Psoas muscle (tissue), 8 donors: ENCODE measurements around the gene MTCH1. TPM values are rescaled to one million over a fixed set of nuclear protein-coding genes. Genes with fewer than 3 reads are reported as not detected.
A peak's percentile ranks its signal among the peaks of the same experiment; 100 is the strongest.

Experiments used
- ATAC-seq, 4 donors: fragments of 200-7000 bp; cut with Tn5 transposase; one replicate each; pipeline ENCODE4 v1.9.1; 2020; ENCODE audit warnings: moderate library complexity in 3 of 4, mild to moderate bottlenecking in 2 of 4
- DNase-seq, 2 donors: peaks; one replicate each; pipeline ENCODE4 v3.0.0-alpha.2; 2020
- H3K27ac ChIP-seq: fragments of 200-600 bp; one replicate; pipeline ENCODE4 v1.8.0; 2022
- H3K27me3 ChIP-seq, 3 donors: fragments of 200-600 bp in 1 of 3; one replicate each; pipeline versions ENCODE4 v1.6.1 to v1.8.0; 2013 to 2022; ENCODE audit warnings: low read length in 2 of 3, mild to moderate bottlenecking in 2 of 3, moderate library complexity in 1 of 3; ENCODE audit not compliant: insufficient read depth in 3 of 3
- H3K36me3 ChIP-seq, 2 donors: fragments of 200-600 bp in 1 of 2; one replicate each; pipeline versions ENCODE4 v1.6.1 to v1.8.0; 2013 to 2022; ENCODE audit warnings: low read depth in 1 of 2, mild to moderate bottlenecking in 1 of 2, moderate library complexity in 1 of 2; ENCODE audit not compliant: insufficient read depth in 1 of 2
- H3K4me1 ChIP-seq: fragments of 200-600 bp; one replicate; pipeline ENCODE4 v1.8.0; 2022
- H3K4me3 ChIP-seq: fragments of 200-600 bp; one replicate; pipeline ENCODE4 v1.8.0; 2022; ENCODE audit warnings: mild to moderate bottlenecking
- H3K9me3 ChIP-seq: fragments of 200-600 bp; one replicate; pipeline ENCODE4 v1.8.0; 2022
- WGBS, 3 donors: extraction: QIAGEN DNeasy Blood & Tissue Kit; methylation state at CpG; one replicate each; pipeline versions ENCODE4 v1.1.6 to v1.1.7; 2013; 5-methylcytosine and 5-hydroxymethylcytosine counted together
- intact Hi-C, 2 donors: fragments of 100-400 bp; cut with DNase I; formaldehyde crosslinking; loops; one replicate each; pipeline versions ENCODE4 v1.11.0 to v1.14.2; 2022
- polyA plus RNA-seq, 3 donors: library from polyadenylated mRNA; stranded (reverse); fragments of 200-250 nt; gene quantifications; one replicate each; pipeline ENCODE4 v1.2.3, GENCODE V29; 2013
- total RNA-seq, 4 donors: library from RNA; stranded (reverse); fragmentation: NEBNext Ultra II Directional in 2 of 4; extraction: Animal tissue kit (Norgen Biotek cat#: 25700) in 2 of 4; gene quantifications; one replicate each; pipeline versions ENCODE4 v1.2.1 to v1.2.4, GENCODE V29; 2021 to 2023
- TF ChIP-seq, protein P1 (sequence below): fragments of 200-600 bp; IDR thresholded peaks from one replicate; pipeline ENCODE4 v1.8.0; 2022; ENCODE audit warnings: antibody characterized with exemption
- donor health status: healthy with polysubstance abuse.
- donor health status: DM: no; HTN: no; CAD: no; lungs with moderate emphysema.
- donor health status: Bipolar disorder and iron deficiency.
- donor health status: healthy.
- donor health status: DM: yes; HTN: yes; CAD: no.
- donor health status: DM: no; HTN: no; CAD: no.
- donor health status: DM: no; HTN: no; CAD: no.
- donor health status: DM: yes; HTN: yes; CAD: no.

MTCH1 gene
- total and polyA plus RNA-seq, 7 donors = 74.6 to 230 (median 89.2) TPM

DNA sequence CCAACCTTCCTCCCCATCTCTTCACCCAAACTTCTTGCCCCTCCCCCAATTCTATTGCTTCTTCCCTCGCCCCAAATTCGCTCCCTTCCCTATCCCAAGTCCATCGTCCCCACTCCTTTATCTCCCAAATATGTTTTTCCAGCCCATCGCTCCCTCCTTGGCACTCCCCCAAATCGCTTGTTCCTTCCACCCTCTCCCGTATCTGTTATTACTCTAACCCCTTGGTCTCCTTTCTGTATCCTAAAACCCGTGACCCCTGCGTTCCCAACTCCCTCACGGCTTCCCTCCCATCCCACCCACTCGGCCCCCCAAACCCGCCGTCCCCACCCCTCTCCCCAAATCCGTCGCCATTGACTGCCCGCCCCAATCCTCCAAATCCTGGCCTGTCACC, 584 bp downstream of the MTCH1 start:
- no peaks in the 10 kb centered on the region for H3K36me3 ChIP-seq
- peak overlapping the region; percentile 94 for H3K27ac ChIP-seq
- no peaks in the 10 kb centered on the region for H3K27me3 ChIP-seq
- TF ChIP-seq, protein P1, sequence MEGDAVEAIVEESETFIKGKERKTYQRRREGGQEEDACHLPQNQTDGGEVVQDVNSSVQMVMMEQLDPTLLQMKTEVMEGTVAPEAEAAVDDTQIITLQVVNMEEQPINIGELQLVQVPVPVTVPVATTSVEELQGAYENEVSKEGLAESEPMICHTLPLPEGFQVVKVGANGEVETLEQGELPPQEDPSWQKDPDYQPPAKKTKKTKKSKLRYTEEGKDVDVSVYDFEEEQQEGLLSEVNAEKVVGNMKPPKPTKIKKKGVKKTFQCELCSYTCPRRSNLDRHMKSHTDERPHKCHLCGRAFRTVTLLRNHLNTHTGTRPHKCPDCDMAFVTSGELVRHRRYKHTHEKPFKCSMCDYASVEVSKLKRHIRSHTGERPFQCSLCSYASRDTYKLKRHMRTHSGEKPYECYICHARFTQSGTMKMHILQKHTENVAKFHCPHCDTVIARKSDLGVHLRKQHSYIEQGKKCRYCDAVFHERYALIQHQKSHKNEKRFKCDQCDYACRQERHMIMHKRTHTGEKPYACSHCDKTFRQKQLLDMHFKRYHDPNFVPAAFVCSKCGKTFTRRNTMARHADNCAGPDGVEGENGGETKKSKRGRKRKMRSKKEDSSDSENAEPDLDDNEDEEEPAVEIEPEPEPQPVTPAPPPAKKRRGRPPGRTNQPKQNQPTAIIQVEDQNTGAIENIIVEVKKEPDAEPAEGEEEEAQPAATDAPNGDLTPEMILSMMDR = no peak
- WGBS, 3 donors = 0 to 1% (median 0%) methylated on average over 15 of the region's 15 CpGs
- intact Hi-C loops = loop anchor here in 1 of 2 donors (10.0 kb wide), 1 partner anchor 221 kb away; no protein-coding TSS in a partner anchor
- DNase-seq (no peak), ATAC-seq (no peak)
- H3K9me3 ChIP-seq = no peaks in the 10 kb centered on the region
- peaks cover 41% of the 10 kb centered on the region for H3K4me1 ChIP-seq
- H3K4me3 ChIP-seq = peak overlapping the region; percentile 98

DNA sequence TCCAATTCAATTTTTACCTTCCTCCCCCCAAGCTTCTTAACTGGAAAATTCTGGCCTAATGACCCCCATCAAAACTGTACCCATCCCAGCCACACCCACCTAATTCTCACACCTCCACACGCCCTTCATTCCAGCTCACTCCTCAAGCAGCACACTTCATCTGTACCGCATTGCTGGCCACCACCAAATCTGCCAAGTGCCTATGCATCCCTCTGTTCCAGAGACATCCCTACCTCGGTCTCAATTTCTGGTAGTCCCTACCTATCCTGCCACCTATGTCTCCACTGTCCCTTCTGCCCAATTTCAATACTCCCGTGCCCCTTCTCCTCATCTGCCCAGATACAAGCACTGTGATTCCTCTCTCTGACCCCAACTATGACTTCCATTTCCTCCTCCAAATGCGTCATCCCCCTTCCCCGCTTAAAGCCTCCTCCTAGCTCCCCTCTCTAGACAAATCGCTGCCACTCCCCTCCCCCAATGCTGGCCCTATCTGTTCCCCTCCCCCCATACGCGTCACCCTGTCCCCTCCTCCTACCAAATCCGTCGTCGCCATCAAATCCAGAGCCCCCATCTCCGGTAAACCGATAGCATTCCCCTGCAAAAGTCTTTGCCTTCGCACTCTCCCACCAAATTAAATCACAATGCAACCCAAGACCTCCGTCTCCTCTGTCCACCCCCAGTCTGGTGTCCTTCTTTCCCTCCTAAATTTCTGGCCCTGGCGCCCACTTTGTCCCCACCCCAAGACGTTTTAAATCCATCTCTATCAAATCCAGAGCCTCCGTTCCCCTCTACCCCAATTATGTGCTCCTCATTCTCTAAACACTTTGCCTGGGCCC, 1.2 kb downstream of the MTCH1 start:
- Histone ChIP-seq H3K27me3 (no peaks in the 10 kb centered on the region), H3K27ac (peak overlapping the region; percentile 50), H3K4me1 (peaks cover 47% of the 10 kb centered on the region), H3K36me3 (no peaks in the 10 kb centered on the region), H3K4me3 (peak overlapping the region; percentile 98), H3K9me3 (no peaks in the 10 kb centered on the region)
- intact Hi-C loops = loop anchor here in 1 of 2 donors (5.0 to 10.0 kb wide), 2 partner anchors 57 to 220 kb away; no protein-coding TSS in a partner anchor
- DNase-seq (peak; percentile 57 to 69), ATAC-seq (no peak)
- WGBS, 3 donors = 7 to 10% (median 9%) methylated on average over 19 of the region's 19 CpGs
- TF ChIP-seq, protein P1 = no peak

DNA sequence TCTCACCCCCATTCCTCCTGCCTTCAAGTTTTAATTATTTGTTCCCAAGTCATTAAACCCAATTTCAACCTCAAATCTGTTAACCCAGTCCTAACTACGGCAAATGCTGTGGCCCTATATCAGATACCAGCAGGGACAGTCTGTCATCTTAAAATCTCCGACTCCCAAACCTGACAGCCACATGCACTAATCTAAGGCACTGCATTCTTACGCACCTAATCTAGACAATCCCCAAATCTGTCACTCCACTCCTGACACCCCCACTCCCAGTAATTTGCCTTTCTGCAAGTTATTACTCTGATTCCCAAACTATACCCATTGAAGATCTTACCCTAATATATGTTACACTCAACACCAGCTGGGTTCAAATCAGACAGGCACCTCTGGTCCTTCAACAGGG, 2.5 kb downstream of the MTCH1 start:
- WGBS, 3 donors = 90 to 93% (median 91%) methylated on average over 3 of the region's 3 CpGs
- H3K27ac ChIP-seq = no peak overlapping the region
- DNase-seq = no peak
- TF ChIP-seq, protein P1 = no peak
- no peaks in the 10 kb centered on the region for H3K9me3 ChIP-seq
- H3K27me3 ChIP-seq = no peaks in the 10 kb centered on the region
- H3K4me3 ChIP-seq = peak overlapping the region; percentile 98
- intact Hi-C loops = loop anchor here in 1 of 2 donors (5.0 to 10.0 kb wide), 2 partner anchors 56 to 219 kb away; no protein-coding TSS in a partner anchor
- H3K36me3 ChIP-seq = peaks cover under 1% of the 10 kb centered on the region in 2 donors
- ATAC-seq = no peak
- H3K4me1 ChIP-seq = peaks cover 56% of the 10 kb centered on the region

DNA sequence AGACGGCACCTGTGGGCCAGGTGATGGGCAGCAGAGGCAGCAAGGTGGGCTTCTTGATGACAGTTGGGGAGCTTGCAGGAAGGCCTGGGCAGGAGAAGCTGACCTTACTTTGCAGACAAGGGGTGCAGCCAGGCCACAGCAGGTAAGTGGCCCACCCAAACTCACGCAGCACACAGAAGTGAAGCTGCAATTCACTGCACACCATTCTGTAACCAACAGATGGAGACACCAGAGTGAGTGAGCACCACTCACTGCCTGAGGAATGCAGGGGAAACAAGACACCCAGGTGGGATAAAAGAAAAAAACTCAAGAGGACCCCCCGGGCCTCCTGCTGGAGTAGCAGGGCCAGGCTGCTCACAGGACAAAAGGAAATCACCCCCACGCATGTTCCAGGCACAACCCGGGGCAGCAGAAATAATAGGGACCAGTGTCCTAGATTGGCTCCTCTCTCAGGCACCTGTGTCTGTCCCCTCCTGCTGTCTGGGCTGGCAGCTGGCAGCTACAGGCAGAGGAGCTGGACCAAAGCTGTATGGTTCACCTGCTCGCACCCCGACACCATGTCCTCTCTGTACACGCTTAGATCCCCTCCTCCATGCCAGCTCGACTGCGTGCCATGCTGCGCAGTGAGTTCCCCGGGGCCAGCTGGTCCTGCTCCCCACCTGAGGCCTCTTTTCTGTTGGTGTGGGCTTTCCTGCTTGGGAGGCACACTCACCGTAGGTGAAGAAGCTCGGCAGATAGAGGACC, 4.9 kb downstream of the MTCH1 start:
- H3K4me1 ChIP-seq = peaks cover 47% of the 10 kb centered on the region
- H3K4me3 ChIP-seq = no peak overlapping the region
- no peaks in the 10 kb centered on the region for H3K27me3 ChIP-seq
- no peak for ATAC-seq
- no peak for DNase-seq
- intact Hi-C loops = loop anchor here in 1 of 2 donors (2.0 to 10.0 kb wide), 3 partner anchors 54 to 216 kb away; partner anchors contain the start of gene C6orf89
- H3K9me3 ChIP-seq = no peaks in the 10 kb centered on the region
- H3K36me3 ChIP-seq = peaks cover 10 to 25% of the 10 kb centered on the region in 2 donors
- TF ChIP-seq, protein P1 = peak; percentile 19
- WGBS, 3 donors = 39 to 62% (median 40%) methylated on average over 12 to 14 of the region's 14 CpGs
- H3K27ac ChIP-seq = peak overlapping the region; percentile 32
